Heart right ventricle (tissue), 16 donors: ENCODE measurements around the gene CDC42EP3. TPM values are rescaled to one million over a fixed set of nuclear protein-coding genes. Genes with fewer than 3 reads are reported as not detected.
A peak's percentile ranks its signal among the peaks of the same experiment; 100 is the strongest.

Experiments
- ATAC-seq, 8 donors: fragments of 200-7000 bp; cut with Tn5 transposase; one replicate each; pipeline ENCODE4 v1.9.1; 2020; ENCODE audit warnings: mild to moderate bottlenecking in 8 of 8, moderate library complexity in 8 of 8, moderate number of reproducible peaks in 1 of 8
- DNase-seq, 2 donors: peaks; one replicate each; pipeline ENCODE4 v3.0.0-alpha.2; 2020
- H3K27ac ChIP-seq, 10 donors: fragments of 200-600 bp; sonication (generic) in 2 of 10; one replicate each; pipeline versions ENCODE4 v1.5.0 to v1.8.0; 2020 to 2022; ENCODE audit warnings: mild to moderate bottlenecking in 3 of 10
- H3K27me3 ChIP-seq, 7 donors: fragments of 200-600 bp; one replicate each; pipeline ENCODE4 v1.8.0; 2021 to 2022; ENCODE audit warnings: mild to moderate bottlenecking in 2 of 7
- H3K36me3 ChIP-seq, 9 donors: fragments of 200-600 bp; sonication (generic) in 1 of 9; one replicate each; pipeline versions ENCODE4 v1.5.0 to v1.8.0; 2020 to 2022; ENCODE audit warnings: mild to moderate bottlenecking in 2 of 9
- H3K4me1 ChIP-seq, 9 donors: fragments of 200-600 bp; sonication (generic) in 1 of 9; one replicate each; pipeline versions ENCODE4 v1.5.0 to v1.8.0; 2020 to 2022; ENCODE audit warnings: mild to moderate bottlenecking in 4 of 9
- H3K4me3 ChIP-seq, 10 donors: fragments of 200-600 bp; sonication (generic) in 2 of 10; one replicate each; pipeline versions ENCODE4 v1.5.0 to v1.8.0; 2020 to 2022; ENCODE audit warnings: mild to moderate bottlenecking in 7 of 10, moderate library complexity in 2 of 10
- H3K9me3 ChIP-seq, 11 donors: fragments of 200-600 bp in 10 of 11; sonication (generic) in 2 of 11; one replicate each; pipeline versions ENCODE4 v1.5.0 to v1.8.0; 2013 to 2022; ENCODE audit warnings: mild to moderate bottlenecking in 2 of 11, control low read depth in 1 of 11, moderate library complexity in 1 of 11
- WGBS, 2 donors: extraction: QIAGEN DNeasy Blood & Tissue Kit; methylation state at CpG; one replicate each; pipeline ENCODE4 v1.1.7; 2013; ENCODE audit warnings: inconsistent platforms in 1 of 2; 5-methylcytosine and 5-hydroxymethylcytosine counted together
- intact Hi-C, 10 donors: fragments of 100-400 bp; cut with DNase I; formaldehyde crosslinking; loops; one replicate each; pipeline versions ENCODE4 v1.11.1 to v1.14.2; 2022
- polyA plus RNA-seq, 2 donors: library from polyadenylated mRNA; stranded (reverse); fragments of 200-250 nt; gene quantifications; one replicate each; pipeline ENCODE4 v1.2.3, GENCODE V29; 2013
- total RNA-seq, 10 donors: library from RNA; stranded (reverse); fragmentation: NEBNext Ultra II Directional in 3 of 10; extraction: Animal tissue kit (Norgen Biotek cat#: 25700) in 3 of 10; gene quantifications; one replicate each; pipeline versions ENCODE4 v1.2.1 to v1.2.4, GENCODE V29; 2021 to 2023
- TF ChIP-seq, protein P1 (sequence below), 9 donors: fragments of 200-600 bp; sonication (generic) in 2 of 9; IDR thresholded peaks; one replicate each; pipeline versions ENCODE4 v1.5.0 to v1.8.0; 2021 to 2022; ENCODE audit warnings: antibody characterized with exemption in 9 of 9, mild to moderate bottlenecking in 5 of 9, moderate library complexity in 1 of 9
- donor health status: Arrhythmogenic right ventricular cardiomyopathy.
- donor health status: ischemic (EF 13 %, LVEDD 7.1; RV severe dilation, severe dysfunction).
- donor health status: healthy with polysubstance abuse.
- donor health status: DM: no; HTN: yes; CAD: no.
- donor health status: DM: no; HTN: no; CAD: no.
- donor health status: ischemic (EF 25% LVEDD 6.9; RV normal size, moderate dysfunction).
- donor health status: ischemic (EF 25% LVEDD 5.7; RV mildly dilated, moderate dysfunction).
- donor health status: healthy.
- donor health status: DM: yes; HTN: yes; CAD: no.
- donor health status: Ischemic cardiomyopathy.
- donor health status: ischemic (EF 35%, LVEDD 5.7; RV mildly dilated, moderate dysfunction).
- donor health status: nonischemic (EF 11% LVEDD 7.7; RV severe dilation, severe dysfunction).
- donor health status: DM: yes; HTN: yes; CAD: no.
- donor health status: PGD.
- donor health status: ischemic (EF 29% LVEDD 5.4; RV normal size, mild dysfunction).
- donor health status: nonischemic (EF 23%, LVEDD 6.1; RV moderate dilation, normal function).

CDC42EP3 gene
- total and polyA plus RNA-seq, 12 donors, result 28.4 to 188 (median 120) TPM

- ATAC-seq (no peak), DNase-seq (no peak)
- TF ChIP-seq, protein P1, sequence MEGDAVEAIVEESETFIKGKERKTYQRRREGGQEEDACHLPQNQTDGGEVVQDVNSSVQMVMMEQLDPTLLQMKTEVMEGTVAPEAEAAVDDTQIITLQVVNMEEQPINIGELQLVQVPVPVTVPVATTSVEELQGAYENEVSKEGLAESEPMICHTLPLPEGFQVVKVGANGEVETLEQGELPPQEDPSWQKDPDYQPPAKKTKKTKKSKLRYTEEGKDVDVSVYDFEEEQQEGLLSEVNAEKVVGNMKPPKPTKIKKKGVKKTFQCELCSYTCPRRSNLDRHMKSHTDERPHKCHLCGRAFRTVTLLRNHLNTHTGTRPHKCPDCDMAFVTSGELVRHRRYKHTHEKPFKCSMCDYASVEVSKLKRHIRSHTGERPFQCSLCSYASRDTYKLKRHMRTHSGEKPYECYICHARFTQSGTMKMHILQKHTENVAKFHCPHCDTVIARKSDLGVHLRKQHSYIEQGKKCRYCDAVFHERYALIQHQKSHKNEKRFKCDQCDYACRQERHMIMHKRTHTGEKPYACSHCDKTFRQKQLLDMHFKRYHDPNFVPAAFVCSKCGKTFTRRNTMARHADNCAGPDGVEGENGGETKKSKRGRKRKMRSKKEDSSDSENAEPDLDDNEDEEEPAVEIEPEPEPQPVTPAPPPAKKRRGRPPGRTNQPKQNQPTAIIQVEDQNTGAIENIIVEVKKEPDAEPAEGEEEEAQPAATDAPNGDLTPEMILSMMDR (IDR thresholded peaks at IDR 0.05), result no peak
- WGBS, 2 donors, result 81 to 90% methylated on average over 2 of the region's 2 CpGs
- H3K27me3 ChIP-seq, result no peaks in the 10 kb centered on the region
- no peak overlapping the region for H3K27ac ChIP-seq
- intact Hi-C loops, result no loop called here
- peak overlapping the region in 1 of 10 donors; percentile 39 for H3K4me3 ChIP-seq
- H3K4me1 ChIP-seq, result peaks cover 0 to 20% (median 0%) of the 10 kb centered on the region in 9 donors
- no peaks in the 10 kb centered on the region for H3K36me3 ChIP-seq
- peaks cover 0 to 23% (median 8%) of the 10 kb centered on the region in 11 donors for H3K9me3 ChIP-seq
Measured at GRCh38 chr2:37602040-37602439, 69.4 kb downstream of the CDC42EP3 start.

DNA sequence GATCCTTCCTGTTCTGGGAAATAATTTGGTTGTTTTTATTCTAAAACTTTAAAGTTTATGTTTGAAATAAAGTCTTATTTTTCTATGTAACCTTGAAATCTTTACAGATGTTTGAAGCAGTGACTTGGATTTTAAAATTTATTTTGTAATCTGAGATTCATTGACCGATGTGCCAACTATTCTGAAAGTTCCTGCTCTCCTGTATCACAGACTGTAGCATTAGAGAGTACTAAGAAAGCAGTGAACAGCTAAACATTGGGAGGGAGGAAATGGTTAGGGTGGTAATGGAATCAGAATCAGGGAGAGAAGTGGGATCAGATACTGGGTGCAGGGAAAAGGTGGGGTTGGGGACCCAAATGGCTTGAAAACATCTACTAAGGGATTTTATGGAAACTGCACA lies 69.9 kb downstream of the CDC42EP3 start:
- Histone ChIP-seq H3K36me3 (no peaks in the 10 kb centered on the region), H3K27ac (peak overlapping the region in 1 of 10 donors; percentile 82), H3K4me3 (peak overlapping the region in 1 of 10 donors; percentile 39), H3K4me1 (peaks cover 0 to 20% (median 0%) of the 10 kb centered on the region in 9 donors), H3K27me3 (no peaks in the 10 kb centered on the region), H3K9me3 (peaks cover 0 to 19% (median 8%) of the 10 kb centered on the region in 11 donors)
- intact Hi-C loops, result no loop called here
- ATAC-seq, result no peak
- WGBS, 2 donors, result 68 to 79% methylated on average over 1 of the region's 1 CpG
- DNase-seq, result no peak
- TF ChIP-seq, protein P1 (IDR thresholded peaks at IDR 0.05), result no peak

GRCh38 chr2:37600735-37601134 lies 70.7 kb downstream of the CDC42EP3 start:
- H3K9me3 ChIP-seq, result peaks cover 0 to 11% (median 0%) of the 10 kb centered on the region in 11 donors
- DNase-seq, result no peak
- peaks cover 0 to 20% (median 0%) of the 10 kb centered on the region in 9 donors for H3K4me1 ChIP-seq
- H3K36me3 ChIP-seq, result no peaks in the 10 kb centered on the region
- TF ChIP-seq, protein P1 (IDR thresholded peaks at IDR 0.05), result no peak
- no peaks in the 10 kb centered on the region for H3K27me3 ChIP-seq
- intact Hi-C loops, result no loop called here
- H3K27ac ChIP-seq, result peak overlapping the region in 1 of 10 donors; percentile 82
- ATAC-seq, result peak in 1 of 8 donors; percentile 55
- peak overlapping the region in 1 of 10 donors; percentile 39 for H3K4me3 ChIP-seq
- 82 to 90% methylated on average over 1 of the region's 1 CpG for WGBS, 2 donors

- peak overlapping the region in 1 of 10 donors; percentile 82 for H3K27ac ChIP-seq
- no peak for DNase-seq
- no peak for ATAC-seq
Measured at GRCh38 chr2:37599688-37600525, 71.5 kb downstream of the CDC42EP3 start.

More at GRCh38 chr2:37599688-37600525, 71.5 kb downstream of the CDC42EP3 start:
- Histone ChIP-seq H3K4me3 (peak overlapping the region in 1 of 10 donors; percentile 39), H3K36me3 (no peaks in the 10 kb centered on the region), H3K4me1 (peaks cover 0 to 20% (median 0%) of the 10 kb centered on the region in 9 donors), H3K9me3 (peaks cover 0 to 7% (median 4%) of the 10 kb centered on the region in 11 donors), H3K27me3 (no peaks in the 10 kb centered on the region)
- WGBS, 2 donors, result 94% methylated on average over 17 of the region's 17 CpGs
- intact Hi-C loops, result no loop called here
- TF ChIP-seq, protein P1 (IDR thresholded peaks at IDR 0.05), result no peak
